Activated B cell treated with CpG ODN at 0.5 μM for 24 hours (primary cell): ENCODE measurements around the gene SNRPB2. TPM values are rescaled to one million over a fixed set of nuclear protein-coding genes. Genes with fewer than 3 reads are reported as not detected.

Experiments used
- ATAC-seq: fragments of 200-7000 bp; cut with Tn5 transposase; one replicate; pipeline ENCODE4 v1.10.0; 2021; ENCODE audit warnings: low read depth, mild to moderate bottlenecking, moderate library complexity
- CTCF ChIA-PET: fragments of 350-600 bp; sonication (Branson Sonifier 250); formaldehyde crosslinking; loops from one replicate; lab custom pipeline; 2021; ENCODE audit warnings: antibody characterized with exemption; lab: Charles Lee
- POLR2A ChIA-PET: fragments of 350-600 bp; sonication (Branson Sonifier 250); formaldehyde crosslinking; loops from one replicate; lab custom pipeline; 2021; ENCODE audit warnings: antibody characterized with exemption; lab: Charles Lee
- DNase-seq: peaks from one replicate; pipeline ENCODE4 v3.0.0; 2022
- H3K27ac Mint-ChIP-seq: one replicate; pipeline ENCODE4 v1.8.0; 2020; ENCODE audit warnings: mixed read lengths
- H3K27me3 Mint-ChIP-seq: one replicate; pipeline ENCODE4 v1.8.0; 2021; ENCODE audit warnings: mixed read lengths
- H3K36me3 Mint-ChIP-seq: one replicate; pipeline ENCODE4 v1.8.0; 2021; ENCODE audit warnings: low read depth, mixed read lengths
- H3K4me1 Mint-ChIP-seq: one replicate; pipeline ENCODE4 v1.8.0; 2021; ENCODE audit warnings: mixed read lengths
- H3K4me3 Mint-ChIP-seq: one replicate; pipeline ENCODE4 v1.8.0; 2020; ENCODE audit warnings: mild to moderate bottlenecking, mixed read lengths
- H3K9me3 Mint-ChIP-seq: one replicate; pipeline ENCODE4 v1.8.0; 2020; ENCODE audit warnings: mixed read lengths
- intact Hi-C: fragments of 100-400 bp; cut with micrococcal nuclease; formaldehyde crosslinking; loops from one replicate; pipeline ENCODE4 v1.15.1; 2024
- total RNA-seq: library from RNA; stranded (reverse); gene quantifications from 2 replicates; pipeline ENCODE4 v1.2.3, GENCODE V29; 2022
- TF ChIP-seq, protein P1 (sequence below): fragments of 200-600 bp; IDR thresholded peaks from one replicate; pipeline ENCODE4 v1.8.0; 2022; ENCODE audit warnings: antibody characterized with exemption, mild to moderate bottlenecking

Gene SNRPB2
- total RNA-seq, 1 donor from 2014 or later = 61.1 TPM

DNA sequence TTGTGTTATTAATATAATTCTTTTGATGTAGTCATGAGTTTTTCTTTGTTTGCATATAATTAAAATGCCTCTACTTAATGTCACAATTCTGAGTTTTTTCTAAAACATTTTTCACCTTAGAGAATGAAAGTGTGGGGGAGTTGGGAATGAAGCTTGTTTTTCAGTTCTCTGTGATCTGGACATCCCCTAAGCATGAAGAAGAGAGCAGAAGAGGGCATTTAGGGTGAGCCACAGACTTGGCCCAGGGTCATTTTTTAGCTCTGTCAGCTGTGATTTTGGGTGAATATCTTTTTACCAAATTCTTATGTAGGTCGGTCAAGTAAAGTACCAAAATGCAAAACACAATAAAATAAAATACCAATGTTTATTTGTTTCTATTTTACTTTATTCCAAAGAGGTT is 22.3 kb downstream of the SNRPB2 start:
- POLR2A ChIA-PET = no interaction called here
- no peak overlapping the region for H3K4me3 Mint-ChIP-seq
- H3K27ac Mint-ChIP-seq = no peak overlapping the region
- no peaks in the 10 kb centered on the region for H3K4me1 Mint-ChIP-seq
- peaks cover 13% of the 10 kb centered on the region for H3K27me3 Mint-ChIP-seq
- ATAC-seq = no peak
- TF ChIP-seq, protein P1, sequence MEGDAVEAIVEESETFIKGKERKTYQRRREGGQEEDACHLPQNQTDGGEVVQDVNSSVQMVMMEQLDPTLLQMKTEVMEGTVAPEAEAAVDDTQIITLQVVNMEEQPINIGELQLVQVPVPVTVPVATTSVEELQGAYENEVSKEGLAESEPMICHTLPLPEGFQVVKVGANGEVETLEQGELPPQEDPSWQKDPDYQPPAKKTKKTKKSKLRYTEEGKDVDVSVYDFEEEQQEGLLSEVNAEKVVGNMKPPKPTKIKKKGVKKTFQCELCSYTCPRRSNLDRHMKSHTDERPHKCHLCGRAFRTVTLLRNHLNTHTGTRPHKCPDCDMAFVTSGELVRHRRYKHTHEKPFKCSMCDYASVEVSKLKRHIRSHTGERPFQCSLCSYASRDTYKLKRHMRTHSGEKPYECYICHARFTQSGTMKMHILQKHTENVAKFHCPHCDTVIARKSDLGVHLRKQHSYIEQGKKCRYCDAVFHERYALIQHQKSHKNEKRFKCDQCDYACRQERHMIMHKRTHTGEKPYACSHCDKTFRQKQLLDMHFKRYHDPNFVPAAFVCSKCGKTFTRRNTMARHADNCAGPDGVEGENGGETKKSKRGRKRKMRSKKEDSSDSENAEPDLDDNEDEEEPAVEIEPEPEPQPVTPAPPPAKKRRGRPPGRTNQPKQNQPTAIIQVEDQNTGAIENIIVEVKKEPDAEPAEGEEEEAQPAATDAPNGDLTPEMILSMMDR = no peak
- no peaks in the 10 kb centered on the region for H3K9me3 Mint-ChIP-seq
- H3K36me3 Mint-ChIP-seq = no peaks in the 10 kb centered on the region
- no peak for DNase-seq
- intact Hi-C loops = no loop called here
- CTCF ChIA-PET = no interaction called here

DNA sequence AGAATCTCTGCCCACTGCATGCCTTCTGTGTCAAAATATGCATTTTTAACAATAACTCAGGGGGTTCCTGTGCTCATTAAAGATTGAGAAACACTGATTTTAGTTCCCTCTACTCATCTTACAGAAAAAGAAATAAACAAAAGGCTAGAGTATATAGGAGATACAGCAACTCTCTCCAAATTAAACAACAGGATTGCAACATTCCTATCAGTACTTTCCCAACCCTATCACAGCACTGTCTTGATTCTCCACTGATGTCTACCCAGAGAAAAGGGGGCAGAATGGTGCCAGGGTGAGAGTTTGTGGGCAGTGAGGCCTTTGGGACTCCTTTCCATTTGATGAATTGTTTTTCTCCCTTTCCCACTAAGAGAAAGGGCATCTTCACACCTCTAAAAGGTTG is 23.1 kb downstream of the SNRPB2 start:
- H3K9me3 Mint-ChIP-seq = no peaks in the 10 kb centered on the region
- peaks cover 18% of the 10 kb centered on the region for H3K27me3 Mint-ChIP-seq
- ChIA-PET CTCF (no interaction called here), POLR2A (no interaction called here)
- H3K27ac Mint-ChIP-seq = no peak overlapping the region
- TF ChIP-seq, protein P1 = no peak
- DNase-seq = no peak
- no peaks in the 10 kb centered on the region for H3K4me1 Mint-ChIP-seq
- ATAC-seq = no peak
- H3K4me3 Mint-ChIP-seq = no peak overlapping the region
- intact Hi-C loops = no loop called here
- no peaks in the 10 kb centered on the region for H3K36me3 Mint-ChIP-seq

DNA sequence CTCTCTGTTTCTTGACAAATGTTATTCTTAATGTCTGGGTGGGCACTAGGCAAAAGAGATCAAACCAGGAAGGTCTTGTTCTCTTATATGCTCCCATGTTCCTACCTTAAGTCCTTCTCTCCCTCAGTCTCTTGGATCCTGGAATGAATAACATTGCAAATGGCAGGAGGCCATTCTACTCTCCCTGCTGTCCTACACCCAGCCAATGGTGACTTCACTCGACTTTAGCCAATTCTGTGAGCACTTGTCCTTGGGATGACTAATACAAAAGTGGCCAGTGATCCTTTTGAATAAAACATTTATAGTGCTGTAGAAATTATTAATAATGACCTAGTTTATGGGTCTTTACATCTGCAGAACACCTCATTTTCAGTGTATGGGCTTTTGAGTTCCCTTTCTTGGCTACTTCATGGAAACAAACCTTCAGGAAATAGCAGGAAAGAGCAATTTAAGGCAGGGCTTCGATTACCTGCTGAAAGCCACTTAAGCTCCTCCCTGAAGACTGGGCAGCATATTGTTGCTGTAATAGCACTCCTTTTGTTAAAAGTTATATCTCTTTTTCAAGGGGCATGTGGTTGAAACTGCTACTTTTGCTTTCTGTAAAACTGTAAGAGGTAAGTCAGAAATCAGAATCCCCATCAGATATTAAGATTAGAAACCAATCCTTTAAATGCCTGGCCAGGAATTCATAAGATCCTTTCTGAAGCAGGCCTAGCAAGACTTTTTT is 28.8 kb downstream of the SNRPB2 start:
- H3K27ac Mint-ChIP-seq = no peak overlapping the region
- no peak for ATAC-seq
- DNase-seq = no peak
- H3K36me3 Mint-ChIP-seq = no peaks in the 10 kb centered on the region
- CTCF ChIA-PET = no interaction called here
- POLR2A ChIA-PET = no interaction called here
- H3K27me3 Mint-ChIP-seq = peaks cover 18% of the 10 kb centered on the region
- intact Hi-C loops = no loop called here
- TF ChIP-seq, protein P1 = no peak
- no peaks in the 10 kb centered on the region for H3K4me1 Mint-ChIP-seq
- no peaks in the 10 kb centered on the region for H3K9me3 Mint-ChIP-seq
- no peak overlapping the region for H3K4me3 Mint-ChIP-seq

DNA sequence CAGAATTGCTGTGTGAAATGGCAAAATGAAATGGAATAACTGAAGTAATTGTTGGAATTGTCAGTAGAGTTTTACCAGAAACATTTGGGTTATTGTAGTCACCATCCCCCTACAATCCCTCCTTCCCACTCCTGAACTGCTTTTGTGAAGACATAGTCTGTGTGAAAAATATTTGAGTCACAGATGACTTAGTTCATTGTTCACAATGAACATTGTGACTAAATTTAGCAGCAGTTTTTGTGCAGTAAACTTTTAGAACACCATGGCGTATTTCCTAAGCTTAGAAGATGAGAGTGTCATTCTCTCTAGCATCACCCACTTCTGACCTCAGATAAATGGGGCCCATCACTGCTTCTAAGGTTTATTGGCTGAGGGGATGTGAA is 29.3 kb downstream of the SNRPB2 start:
- H3K4me3 Mint-ChIP-seq = no peak overlapping the region
- TF ChIP-seq, protein P1 = no peak
- CTCF ChIA-PET = interaction anchor here (0.9 kb wide), 1 partner anchor 243 kb away, joined by 3 read pairs; no protein-coding TSS in a partner anchor
- no peaks in the 10 kb centered on the region for H3K4me1 Mint-ChIP-seq
- H3K27me3 Mint-ChIP-seq = peaks cover 22% of the 10 kb centered on the region
- intact Hi-C loops = no loop called here
- POLR2A ChIA-PET = no interaction called here
- DNase-seq = no peak
- H3K27ac Mint-ChIP-seq = no peak overlapping the region
- no peak for ATAC-seq
- H3K36me3 Mint-ChIP-seq = no peaks in the 10 kb centered on the region
- no peaks in the 10 kb centered on the region for H3K9me3 Mint-ChIP-seq

DNA sequence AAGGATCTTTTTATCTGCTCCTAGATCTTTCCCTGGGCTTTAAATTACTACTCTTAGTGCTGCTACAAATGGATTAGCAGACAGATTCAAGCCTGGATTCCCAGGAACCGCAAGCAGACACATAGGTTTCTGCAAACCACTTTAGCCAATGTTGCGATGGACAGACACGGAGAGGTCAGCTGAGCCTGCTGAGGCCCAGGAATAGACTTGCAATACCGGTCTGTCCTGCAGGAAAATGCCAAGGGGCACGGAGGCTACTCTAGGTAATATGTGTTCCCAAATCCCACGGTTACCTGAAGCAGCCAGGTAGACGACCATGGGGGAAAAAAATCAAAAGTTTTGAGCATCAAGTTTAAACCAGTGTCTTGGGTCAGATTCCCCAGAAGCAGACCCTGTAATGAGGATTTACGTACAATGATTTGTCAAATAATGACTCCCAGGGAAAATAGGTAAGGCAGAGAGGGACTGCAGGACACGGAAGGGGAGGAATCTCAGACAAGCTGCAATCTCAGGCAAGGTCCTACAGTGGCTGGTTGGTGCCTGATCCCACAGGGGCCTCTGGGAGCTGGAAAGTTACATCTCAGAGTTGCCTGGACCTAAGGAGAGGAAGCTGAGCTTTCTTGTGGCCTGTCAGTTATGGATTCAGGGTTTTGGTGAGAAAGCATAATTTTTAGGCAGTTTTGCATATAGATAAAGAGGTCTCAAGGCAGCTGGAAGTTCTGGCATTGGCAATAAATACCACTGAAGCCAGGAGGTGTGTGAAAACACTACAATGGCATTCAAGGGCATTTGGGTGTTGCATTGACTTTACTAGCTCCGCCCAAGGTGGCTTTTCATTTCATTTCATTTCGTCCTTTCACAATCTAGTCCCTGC is 30.8 kb downstream of the SNRPB2 start:
- H3K36me3 Mint-ChIP-seq = no peaks in the 10 kb centered on the region
- no peak overlapping the region for H3K27ac Mint-ChIP-seq
- ATAC-seq = no peak
- intact Hi-C loops = loop anchor here (1.0 kb wide), 2 partner anchors 59 to 242 kb away; no protein-coding TSS in a partner anchor
- no peak overlapping the region for H3K4me3 Mint-ChIP-seq
- TF ChIP-seq, protein P1 = no peak
- no peaks in the 10 kb centered on the region for H3K9me3 Mint-ChIP-seq
- POLR2A ChIA-PET = no interaction called here
- no peaks in the 10 kb centered on the region for H3K4me1 Mint-ChIP-seq
- peaks cover 26% of the 10 kb centered on the region for H3K27me3 Mint-ChIP-seq
- no peak for DNase-seq
- CTCF ChIA-PET = interaction anchor here (1.4 to 1.8 kb wide), 4 partner anchors 71 to 1052 kb away, joined by 3 to 7 read pairs (median 4); no protein-coding TSS in a partner anchor
